GM18909 (cell line): ENCODE data around the gene SDHAF4.
"Not testable (repeated sequence)": the region's sequence is repeated elsewhere in the genome, so short reads cannot be mapped to it uniquely, and the experiment has no call there.

Source experiments
- ATAC-seq: cut with Tn5 transposase; IDR thresholded peaks from one replicate; pipeline ENCODE4 v1.9.1; 2021; ENCODE audit warnings: mild to moderate bottlenecking; ENCODE audit not compliant: unreplicated experiment, poor library complexity

Gene SDHAF4

DNA sequence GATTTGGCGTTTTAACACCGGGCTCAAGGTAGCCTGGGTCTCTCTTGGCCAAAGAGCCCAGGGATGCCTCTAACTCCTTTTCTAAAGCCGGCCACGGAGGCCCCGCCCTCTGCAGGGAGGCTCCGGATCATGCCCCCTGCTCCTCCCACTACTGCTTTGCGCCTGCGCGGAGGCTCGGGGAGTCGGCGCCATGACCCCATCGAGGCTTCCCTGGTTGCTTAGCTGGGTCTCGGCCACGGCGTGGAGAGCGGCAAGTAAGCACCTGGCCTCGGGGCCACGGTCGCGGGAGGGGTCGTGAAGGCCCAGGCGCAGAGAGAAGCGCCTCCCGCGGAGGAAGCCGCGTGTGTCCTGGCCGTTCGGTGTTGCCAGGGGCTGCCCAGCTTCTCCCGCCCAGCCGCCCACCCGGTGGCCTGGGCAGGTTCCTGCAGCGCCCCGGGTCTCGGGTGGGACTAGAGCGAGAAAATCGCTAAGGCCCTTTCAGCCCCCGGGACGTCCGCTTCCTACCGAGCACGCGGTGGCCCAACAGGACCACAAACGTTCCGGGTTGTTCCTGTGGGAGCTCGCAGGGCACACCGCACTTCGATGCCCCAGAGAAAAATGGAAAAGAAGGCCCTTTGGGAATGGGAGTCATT is at the start of gene SDHAF4:
Gene SDHAF4 (plus strand): TSS at position 180 of the 632 bp plus-strand sequence. CDS start 11 bp downstream, at position 191.
- peak; percentile 99 for ATAC-seq

- ATAC-seq = no peak
These were observed 48.0 kb upstream of the SDHAF4 start for GRCh38 chr6:70518723-70519122.

GRCh38 chr6:70520575-70520974 is 46.2 kb upstream of the SDHAF4 start:
- no peak for ATAC-seq

GRCh38 chr6:70524721-70525286 is 41.9 kb upstream of the SDHAF4 start:
- ATAC-seq = no peak

DNA sequence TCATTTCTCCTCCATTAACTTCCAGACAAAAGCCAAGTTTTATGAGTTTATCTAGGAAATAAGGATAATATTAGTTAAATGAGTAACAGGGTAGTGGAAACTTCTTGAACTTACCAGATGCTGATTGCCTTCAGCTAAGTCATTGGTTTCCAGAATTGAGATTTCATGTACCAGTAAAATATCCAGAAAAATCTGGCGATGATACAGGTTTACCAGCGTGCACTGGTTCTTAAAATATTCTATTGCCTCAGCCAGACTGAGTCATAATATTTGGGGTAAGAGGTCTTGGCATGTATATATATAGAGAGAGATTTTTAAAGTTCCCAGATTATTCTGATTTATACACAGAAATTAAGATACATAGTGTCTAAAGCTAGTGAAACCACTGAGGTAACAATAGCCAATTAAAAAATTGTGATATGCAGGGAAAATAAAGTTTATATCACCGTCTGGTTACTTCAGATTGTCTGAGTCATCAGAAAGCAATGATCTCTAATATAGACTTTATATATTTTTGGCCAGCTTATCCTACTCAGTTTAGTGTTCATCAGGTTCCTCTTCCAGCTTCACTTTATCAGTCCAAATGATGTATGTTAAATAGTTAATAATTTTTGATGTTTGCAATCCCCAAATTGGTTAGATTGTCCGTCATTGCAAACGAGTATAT is 39.5 kb upstream of the SDHAF4 start:
- ATAC-seq = no peak

- no peak for ATAC-seq
These were observed 36.7 kb upstream of the SDHAF4 start for GRCh38 chr6:70530023-70530422.

GRCh38 chr6:70531133-70531532 is 35.6 kb upstream of the SDHAF4 start:
- ATAC-seq = peak; percentile 68

DNA sequence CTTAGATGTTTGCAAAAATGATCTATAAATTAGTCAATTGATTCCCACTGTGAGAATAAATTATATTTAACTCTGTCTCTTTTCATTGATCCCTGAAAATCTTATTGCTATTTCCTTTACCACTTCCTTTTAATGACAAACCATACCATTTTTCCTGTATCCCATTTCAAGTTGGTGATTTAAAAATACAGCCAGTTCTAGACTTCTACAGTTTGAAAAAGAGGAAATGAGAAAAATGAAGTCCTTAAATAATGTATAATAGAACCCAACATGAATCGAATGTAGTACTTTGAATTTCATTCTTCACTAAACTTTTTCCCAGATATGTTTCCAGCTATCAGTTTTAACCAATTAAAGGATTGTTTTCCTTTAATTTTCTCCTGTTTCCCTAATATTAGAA is 29.5 kb upstream of the SDHAF4 start:
- ATAC-seq = no peak

DNA sequence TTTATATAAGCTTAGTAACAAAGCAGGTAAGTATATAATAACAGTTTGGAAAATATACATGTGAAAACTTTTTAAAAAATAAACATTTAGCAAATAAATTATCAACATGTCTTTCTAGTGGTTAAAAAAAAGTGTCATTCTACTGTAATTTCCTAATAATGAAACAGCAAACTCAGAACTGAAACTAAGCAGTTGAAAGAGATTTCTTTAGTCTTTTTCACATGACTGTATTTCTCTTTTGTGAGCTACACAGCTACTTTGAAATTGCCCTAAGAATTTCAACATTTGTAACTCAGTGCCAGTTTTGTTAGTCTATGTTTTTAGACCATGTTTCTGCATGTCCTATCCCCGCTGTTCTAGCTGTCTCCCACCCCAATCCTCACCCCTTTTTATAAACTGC is 28.4 kb upstream of the SDHAF4 start:
- ATAC-seq = peak; percentile 83

DNA sequence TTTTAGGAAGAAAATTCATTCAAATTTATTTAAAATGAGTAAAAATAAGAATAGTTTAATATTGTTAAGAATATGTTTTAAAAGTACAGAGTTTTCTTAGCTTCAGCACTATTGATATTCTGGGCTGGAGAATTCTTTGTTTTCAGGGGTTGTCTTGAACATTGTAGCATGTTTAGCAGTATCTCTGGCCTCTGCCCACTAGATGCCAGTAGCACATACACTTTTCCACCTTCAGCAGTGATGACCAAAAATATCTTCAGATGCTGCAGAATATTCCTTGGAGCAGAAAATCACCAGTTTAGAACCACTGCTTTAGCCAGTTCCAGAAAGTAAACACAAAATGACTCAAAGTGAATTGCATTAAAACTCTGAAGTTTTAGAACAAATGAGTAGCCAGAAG is 19.4 kb upstream of the SDHAF4 start:
- no peak for ATAC-seq

- no peak for ATAC-seq
These were observed 18.8 kb upstream of the SDHAF4 start for GRCh38 chr6:70547905-70548304.

DNA sequence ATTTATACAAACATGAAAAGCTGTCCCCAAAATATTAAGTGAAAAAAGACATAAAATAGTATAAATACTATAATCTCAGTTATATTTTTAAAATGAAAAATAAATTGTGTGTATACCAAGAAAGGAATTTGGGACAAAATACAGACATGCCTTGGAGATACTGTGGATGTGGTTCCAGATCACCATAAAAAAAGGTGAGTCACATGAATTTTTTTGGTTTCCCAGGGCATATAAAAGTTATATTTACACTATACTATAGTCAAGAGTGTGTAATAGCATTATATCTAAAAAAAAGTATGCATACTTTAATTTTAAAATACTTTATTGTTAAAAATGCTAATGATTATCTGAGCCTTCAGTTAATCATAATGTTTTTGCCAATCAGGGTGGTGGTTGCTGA is 17.4 kb upstream of the SDHAF4 start:
- no peak for ATAC-seq

DNA sequence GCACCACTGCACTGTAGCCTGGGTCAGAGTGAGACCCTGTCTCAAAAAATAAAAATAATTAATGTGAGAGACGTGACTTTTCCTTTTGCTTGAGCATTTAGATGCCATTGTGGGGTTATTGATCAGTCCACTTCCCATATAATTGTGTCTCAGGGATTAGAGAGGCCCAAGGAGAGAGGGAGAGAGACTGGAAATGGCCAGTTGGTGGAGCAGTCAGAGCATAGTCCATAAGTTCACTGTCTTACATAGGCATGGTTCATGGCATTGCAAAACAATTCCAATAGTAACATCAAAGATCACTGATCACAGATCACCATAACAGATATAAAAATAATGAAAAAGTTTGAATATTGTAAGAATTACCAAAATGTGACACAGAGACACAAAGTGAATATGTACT is 15.2 kb upstream of the SDHAF4 start:
- no peak for ATAC-seq

GRCh38 chr6:70552286-70552940 is 14.3 kb upstream of the SDHAF4 start:
- not testable (repeated sequence) for ATAC-seq

DNA sequence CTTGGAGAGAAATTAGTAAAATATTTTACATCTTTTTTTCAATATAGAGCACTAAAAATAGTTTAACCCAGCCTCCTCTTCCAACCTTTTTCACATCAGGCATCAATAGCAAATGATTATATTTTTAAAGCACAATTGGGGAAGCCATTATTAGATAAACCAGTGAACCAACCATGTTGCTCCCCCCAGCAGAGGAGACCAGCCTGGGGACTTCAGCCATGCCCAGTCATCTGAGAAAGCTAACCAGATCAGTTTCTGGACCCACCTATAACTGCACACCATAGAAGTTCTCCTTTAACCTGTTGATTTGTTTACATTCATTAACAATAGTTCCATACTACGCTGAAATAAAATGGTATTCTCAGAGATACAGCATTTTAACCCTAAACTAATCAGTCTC is 13.8 kb upstream of the SDHAF4 start:
- no peak for ATAC-seq

DNA sequence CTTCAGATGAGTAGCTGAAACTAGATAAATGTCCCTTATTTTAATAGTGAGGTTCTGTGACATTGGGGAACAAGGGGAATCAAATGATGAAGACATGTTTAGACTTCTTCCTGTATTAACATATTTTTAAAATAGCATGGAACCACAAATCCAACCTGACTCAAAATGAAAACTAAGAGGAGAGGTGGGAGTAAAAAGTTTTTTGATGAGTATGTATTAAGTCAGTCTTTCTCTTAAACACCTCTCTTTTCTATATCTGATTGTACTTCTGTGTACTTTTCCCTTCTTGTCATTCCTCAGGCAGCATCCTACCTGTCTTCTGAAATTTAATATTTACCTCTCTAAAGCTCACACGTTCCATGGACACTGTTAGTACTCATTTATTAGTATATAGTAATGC is 8.7 kb upstream of the SDHAF4 start:
- ATAC-seq = no peak

DNA sequence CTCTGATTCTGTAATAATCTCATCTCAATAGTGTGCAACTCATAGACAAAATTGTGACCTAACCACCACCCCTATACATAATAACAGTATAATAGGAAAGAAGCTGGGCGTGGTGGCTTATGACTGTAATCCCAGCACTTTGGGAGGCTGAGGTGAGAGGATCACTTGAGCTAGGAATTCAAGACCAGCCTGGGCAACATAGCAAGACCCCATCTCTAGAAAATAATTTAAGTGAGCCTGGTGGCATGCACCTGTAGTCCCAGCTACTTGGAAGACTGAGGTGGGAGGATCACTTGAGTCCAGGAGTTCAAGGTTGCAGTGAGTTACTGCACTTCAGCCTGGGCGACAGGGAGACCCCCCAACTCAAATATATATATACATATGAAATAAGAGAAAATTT is 4.3 kb upstream of the SDHAF4 start:
- not testable (repeated sequence) for ATAC-seq

- ATAC-seq = no peak
These were observed 3.2 kb upstream of the SDHAF4 start for GRCh38 chr6:70563530-70563929.

- no peak for ATAC-seq
These were observed 7.9 kb downstream of the SDHAF4 start for GRCh38 chr6:70574643-70575042.

GRCh38 chr6:70575899-70576495 is 9.3 kb downstream of the SDHAF4 start:
- no peak for ATAC-seq

GRCh38 chr6:70586114-70586513 is 19.4 kb downstream of the SDHAF4 start:
- ATAC-seq = peak; percentile 99
